HL-60/S4 (cell line): ENCODE data around the gene KRT38.
"Not testable (repeated sequence)": the region's sequence is repeated elsewhere in the genome, so short reads cannot be mapped to it uniquely, and the experiment has no call there.

ENCODE experiments used
- in situ Hi-C: fragments of 300-500 bp; cut with MboI; formaldehyde crosslinking; loops from 2 replicates; pipeline ENCODE4 v1.14.3; 2022; ENCODE audit warnings: low sequenced_read_pairs

The KRT38 gene

GRCh38 chr17:41396996-41397660 is 43.7 kb downstream of the KRT38 start, which contains the start of gene KRT31:
Gene KRT31 (minus strand): TSS chr17:41397608. CDS start chr17:41397539, 69 bp downstream.
- in situ Hi-C loops, result no loop called here

GRCh38 chr17:41396340-41396739 is 44.4 kb downstream of the KRT38 start:
- in situ Hi-C loops, result no loop called here

GRCh38 chr17:41395611-41396010 is 45.2 kb downstream of the KRT38 start:
- in situ Hi-C loops, result no loop called here

- in situ Hi-C loops, result not testable (repeated sequence)
These were observed 45.7 kb downstream of the KRT38 start for GRCh38 chr17:41395044-41395443.

GRCh38 chr17:41394254-41394996 is 46.4 kb downstream of the KRT38 start:
- in situ Hi-C loops, result no loop called here

- in situ Hi-C loops, result no loop called here
These were observed 47.0 kb downstream of the KRT38 start for GRCh38 chr17:41393826-41394225.

GRCh38 chr17:41393294-41393693 is 47.5 kb downstream of the KRT38 start:
- in situ Hi-C loops, result no loop called here

- in situ Hi-C loops, result no loop called here
These were observed 48.5 kb downstream of the KRT38 start for GRCh38 chr17:41392278-41392677.

- in situ Hi-C loops, result no loop called here
These were observed 49.2 kb downstream of the KRT38 start for GRCh38 chr17:41391535-41391934.

- in situ Hi-C loops, result no loop called here
These were observed 50.3 kb downstream of the KRT38 start for GRCh38 chr17:41390411-41390938.

GRCh38 chr17:41387670-41388069 is 53.1 kb downstream of the KRT38 start:
- in situ Hi-C loops, result no loop called here

- in situ Hi-C loops, result no loop called here
These were observed 54.6 kb downstream of the KRT38 start for GRCh38 chr17:41386227-41386626.
